Activated T-cell treated with anti-CD3 and anti-CD28 coated beads, Interleukin-2, amount 50 U/mL, for 72 hours (primary cell): ENCODE data around the gene GSTA2. TPM values are rescaled to one million over a fixed set of nuclear protein-coding genes. Genes with fewer than 3 reads are reported as not detected.
"Not testable (repeated sequence)": the region's sequence is repeated elsewhere in the genome, so short reads cannot be mapped to it uniquely, and the experiment has no call there.

ENCODE experiments used
- ATAC-seq, 2 donors: fragments of 150-1000 bp; cut with Tn5 transposase; replicated peaks in 1 of 2; 2 replicates each; pipeline ENCODE4 v1.10.0; 2021; ENCODE audit warnings: moderate library complexity in 2 of 2, mild to moderate bottlenecking in 1 of 2
- DNase-seq, 2 donors: peaks; one replicate each; pipeline ENCODE4 v3.0.0; 2021 to 2022; ENCODE audit warnings: mixed read lengths in 1 of 2
- H3K27ac Mint-ChIP-seq: one replicate; pipeline ENCODE4 v1.8.0; 2022; ENCODE audit warnings: mild to moderate bottlenecking, moderate library complexity, mixed read lengths
- H3K27me3 Mint-ChIP-seq: one replicate; pipeline ENCODE4 v1.8.0; 2022; ENCODE audit warnings: low read depth, mixed read lengths
- H3K36me3 Mint-ChIP-seq, 2 donors: one replicate each; pipeline ENCODE4 v1.8.0; 2022; ENCODE audit warnings: mixed read lengths in 2 of 2, mild to moderate bottlenecking in 1 of 2; ENCODE audit not compliant: insufficient read depth in 2 of 2
- H3K4me1 Mint-ChIP-seq: one replicate; pipeline ENCODE4 v1.8.0; 2022; ENCODE audit warnings: low read depth, mixed read lengths
- H3K4me3 Mint-ChIP-seq, 2 donors: one replicate each; pipeline ENCODE4 v1.8.0; 2022; ENCODE audit warnings: mild to moderate bottlenecking in 2 of 2, mixed read lengths in 2 of 2, moderate library complexity in 2 of 2
- H3K9me3 Mint-ChIP-seq, 2 donors: one replicate each; pipeline ENCODE4 v1.8.0; 2022; ENCODE audit warnings: mixed read lengths in 2 of 2
- total RNA-seq, 2 donors: library from RNA; stranded (reverse); gene quantifications; one replicate each; pipeline ENCODE4 v1.2.3, GENCODE V29; 2022

GSTA2 gene
- total RNA-seq, 2 donors from 2014 or later = not detected

- Mint-ChIP-seq H3K27ac (no peak overlapping the region), H3K36me3 (no peaks in the 10 kb centered on the region)
These were observed 11.0 kb downstream of the GSTA2 start for GRCh38 chr6:52752310-52752709.

GRCh38 chr6:52749556-52750152 lies 13.6 kb downstream of the GSTA2 start:
- no peak for ATAC-seq
- Mint-ChIP-seq H3K27me3 (peaks cover 7% of the 10 kb centered on the region), H3K4me1 (no peaks in the 10 kb centered on the region), H3K9me3 (peaks cover 0 to 6% of the 10 kb centered on the region in 2 donors), H3K36me3 (no peaks in the 10 kb centered on the region), H3K4me3 (no peak overlapping the region), H3K27ac (no peak overlapping the region)
- DNase-seq = no peak

More at GRCh38 chr6:52752310-52752709, 11.0 kb downstream of the GSTA2 start:
- Mint-ChIP-seq H3K4me3 (no peak overlapping the region), H3K9me3 (peaks cover 0 to 6% of the 10 kb centered on the region in 2 donors), H3K27me3 (peaks cover 5% of the 10 kb centered on the region), H3K4me1 (no peaks in the 10 kb centered on the region)
- DNase-seq (no peak), ATAC-seq (no peak)

- DNase-seq, H3K36me3 Mint-ChIP-seq, H3K4me1 Mint-ChIP-seq, H3K27ac Mint-ChIP-seq, ATAC-seq, H3K9me3 Mint-ChIP-seq, H3K4me3 Mint-ChIP-seq: not testable (repeated sequence)
- peaks cover 28% of the 10 kb centered on the region for H3K27me3 Mint-ChIP-seq
These were observed 16.0 kb downstream of the GSTA2 start for GRCh38 chr6:52747301-52747700.

- no peak for ATAC-seq
- peaks cover 33% of the 10 kb centered on the region for H3K27me3 Mint-ChIP-seq
- no peak overlapping the region for H3K27ac Mint-ChIP-seq
- no peak for DNase-seq
- H3K4me3 Mint-ChIP-seq = no peak overlapping the region
- H3K9me3 Mint-ChIP-seq = peaks cover 0 to 5% of the 10 kb centered on the region in 2 donors
- H3K36me3 Mint-ChIP-seq = no peaks in the 10 kb centered on the region
- H3K4me1 Mint-ChIP-seq = no peaks in the 10 kb centered on the region
These were observed 17.1 kb downstream of the GSTA2 start for GRCh38 chr6:52746213-52746612.

- H3K9me3 Mint-ChIP-seq = peaks cover 1 to 2% of the 10 kb centered on the region in 2 donors
- ATAC-seq = no peak
- no peaks in the 10 kb centered on the region for H3K4me1 Mint-ChIP-seq
These were observed 17.5 kb downstream of the GSTA2 start for GRCh38 chr6:52745764-52746201.

GRCh38 chr6:52741872-52742271 lies 21.4 kb downstream of the GSTA2 start:
- ATAC-seq (no peak), DNase-seq (no peak)
- H3K27ac Mint-ChIP-seq = no peak overlapping the region
- peaks cover 1 to 3% of the 10 kb centered on the region in 2 donors for H3K9me3 Mint-ChIP-seq
- H3K27me3 Mint-ChIP-seq = peaks cover 33% of the 10 kb centered on the region
- H3K4me3 Mint-ChIP-seq = no peak overlapping the region
- peaks cover 0 to 1% of the 10 kb centered on the region in 2 donors for H3K36me3 Mint-ChIP-seq
- H3K4me1 Mint-ChIP-seq = no peaks in the 10 kb centered on the region

More at GRCh38 chr6:52745764-52746201, 17.5 kb downstream of the GSTA2 start:
- Mint-ChIP-seq H3K27ac (no peak overlapping the region), H3K36me3 (no peaks in the 10 kb centered on the region), H3K27me3 (peaks cover 33% of the 10 kb centered on the region), H3K4me3 (no peak overlapping the region)
- DNase-seq = no peak

GRCh38 chr6:52739627-52740026 lies 23.6 kb downstream of the GSTA2 start:
- peaks cover 0 to 1% of the 10 kb centered on the region in 2 donors for H3K36me3 Mint-ChIP-seq
- no peak for DNase-seq
- H3K9me3 Mint-ChIP-seq = peaks cover 1 to 3% of the 10 kb centered on the region in 2 donors
- peaks cover 26% of the 10 kb centered on the region for H3K27me3 Mint-ChIP-seq
- no peak overlapping the region for H3K27ac Mint-ChIP-seq
- H3K4me3 Mint-ChIP-seq = no peak overlapping the region
- no peaks in the 10 kb centered on the region for H3K4me1 Mint-ChIP-seq
- no peak for ATAC-seq

- no peak for DNase-seq
- peaks cover 21% of the 10 kb centered on the region for H3K27me3 Mint-ChIP-seq
- H3K27ac Mint-ChIP-seq = no peak overlapping the region
- no peak overlapping the region for H3K4me3 Mint-ChIP-seq
- H3K36me3 Mint-ChIP-seq = peaks cover 0 to 1% of the 10 kb centered on the region in 2 donors
- H3K4me1 Mint-ChIP-seq = no peaks in the 10 kb centered on the region
- H3K9me3 Mint-ChIP-seq = peaks cover 1 to 3% of the 10 kb centered on the region in 2 donors
- ATAC-seq = no peak
These were observed 24.1 kb downstream of the GSTA2 start for GRCh38 chr6:52739134-52739533.

- Mint-ChIP-seq H3K27me3 (no peaks in the 10 kb centered on the region), H3K9me3 (peaks cover 1% of the 10 kb centered on the region in 2 donors), H3K36me3 (peaks cover 0 to 1% of the 10 kb centered on the region in 2 donors), H3K27ac (no peak overlapping the region), H3K4me1 (no peaks in the 10 kb centered on the region), H3K4me3 (no peak overlapping the region)
- ATAC-seq (no peak), DNase-seq (no peak)
These were observed 27.1 kb downstream of the GSTA2 start for GRCh38 chr6:52736145-52736544.

GRCh38 chr6:52735071-52735470 lies 28.2 kb downstream of the GSTA2 start:
- no peak for ATAC-seq
- peaks cover 0 to 1% of the 10 kb centered on the region in 2 donors for H3K36me3 Mint-ChIP-seq
- H3K4me1 Mint-ChIP-seq = no peaks in the 10 kb centered on the region
- peaks cover 0 to 1% of the 10 kb centered on the region in 2 donors for H3K9me3 Mint-ChIP-seq
- no peaks in the 10 kb centered on the region for H3K27me3 Mint-ChIP-seq
- no peak for DNase-seq
- H3K27ac Mint-ChIP-seq = no peak overlapping the region
- no peak overlapping the region for H3K4me3 Mint-ChIP-seq

GRCh38 chr6:52734072-52734471 lies 29.2 kb downstream of the GSTA2 start:
- Mint-ChIP-seq H3K4me1 (no peaks in the 10 kb centered on the region), H3K36me3 (no peaks in the 10 kb centered on the region), H3K27me3 (no peaks in the 10 kb centered on the region), H3K4me3 (no peak overlapping the region), H3K9me3 (no peaks in the 10 kb centered on the region), H3K27ac (no peak overlapping the region)
- no peak for DNase-seq
- no peak for ATAC-seq

- H3K27me3 Mint-ChIP-seq = no peaks in the 10 kb centered on the region
- DNase-seq (no peak), ATAC-seq (no peak)
- H3K27ac Mint-ChIP-seq = no peak overlapping the region
- no peaks in the 10 kb centered on the region for H3K36me3 Mint-ChIP-seq
- no peak overlapping the region for H3K4me3 Mint-ChIP-seq
- H3K9me3 Mint-ChIP-seq = no peaks in the 10 kb centered on the region
- H3K4me1 Mint-ChIP-seq = no peaks in the 10 kb centered on the region
These were observed 30.1 kb downstream of the GSTA2 start for GRCh38 chr6:52733172-52733571.

GRCh38 chr6:52731719-52732118 lies 31.6 kb downstream of the GSTA2 start:
- no peaks in the 10 kb centered on the region for H3K36me3 Mint-ChIP-seq

GRCh38 chr6:52729576-52729975 lies 33.7 kb downstream of the GSTA2 start:
- no peak for ATAC-seq
- Mint-ChIP-seq H3K27ac (no peak overlapping the region), H3K36me3 (no peaks in the 10 kb centered on the region), H3K4me3 (no peak overlapping the region), H3K4me1 (no peaks in the 10 kb centered on the region), H3K27me3 (no peaks in the 10 kb centered on the region), H3K9me3 (no peaks in the 10 kb centered on the region)
- no peak for DNase-seq

More at GRCh38 chr6:52731719-52732118, 31.6 kb downstream of the GSTA2 start:
- no peak overlapping the region for H3K4me3 Mint-ChIP-seq
- H3K27me3 Mint-ChIP-seq = no peaks in the 10 kb centered on the region
- ATAC-seq = no peak
- H3K9me3 Mint-ChIP-seq = no peaks in the 10 kb centered on the region
- no peaks in the 10 kb centered on the region for H3K4me1 Mint-ChIP-seq
- H3K27ac Mint-ChIP-seq = no peak overlapping the region
- no peak for DNase-seq
